Measurements from ENCODE around the gene PAPOLA.

DNA sequence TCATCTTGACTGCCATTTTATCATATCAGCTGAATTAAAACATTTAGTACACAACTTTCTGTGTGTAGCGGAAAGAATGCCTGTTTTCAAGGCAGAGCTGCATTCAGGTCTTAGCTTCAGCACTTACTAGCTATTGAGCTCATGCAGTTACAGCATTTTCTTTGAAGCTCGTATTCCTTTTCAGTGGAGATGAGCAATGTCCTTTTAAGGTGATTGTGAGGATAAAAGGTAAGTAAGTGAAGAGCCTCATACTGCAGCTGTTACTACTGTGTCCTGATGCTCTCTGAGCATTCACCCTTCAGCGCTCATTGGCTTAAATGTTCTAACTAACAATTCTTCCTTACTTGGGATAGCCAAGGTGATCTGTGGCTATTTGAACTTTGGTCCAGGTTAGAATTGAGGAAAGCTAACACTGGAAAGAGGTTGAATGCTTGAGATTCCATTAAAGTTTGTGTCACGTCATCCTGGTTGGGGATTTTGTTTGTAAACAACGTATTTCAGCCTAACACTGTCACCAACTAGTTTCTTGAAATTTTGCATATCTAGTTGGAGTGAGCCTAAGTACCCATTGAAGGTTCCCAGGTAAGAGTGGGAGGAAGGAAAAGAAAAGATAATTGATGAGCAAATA is 71.4 kb downstream of the PAPOLA start:
- TF ChIP-seq, protein P1, sequence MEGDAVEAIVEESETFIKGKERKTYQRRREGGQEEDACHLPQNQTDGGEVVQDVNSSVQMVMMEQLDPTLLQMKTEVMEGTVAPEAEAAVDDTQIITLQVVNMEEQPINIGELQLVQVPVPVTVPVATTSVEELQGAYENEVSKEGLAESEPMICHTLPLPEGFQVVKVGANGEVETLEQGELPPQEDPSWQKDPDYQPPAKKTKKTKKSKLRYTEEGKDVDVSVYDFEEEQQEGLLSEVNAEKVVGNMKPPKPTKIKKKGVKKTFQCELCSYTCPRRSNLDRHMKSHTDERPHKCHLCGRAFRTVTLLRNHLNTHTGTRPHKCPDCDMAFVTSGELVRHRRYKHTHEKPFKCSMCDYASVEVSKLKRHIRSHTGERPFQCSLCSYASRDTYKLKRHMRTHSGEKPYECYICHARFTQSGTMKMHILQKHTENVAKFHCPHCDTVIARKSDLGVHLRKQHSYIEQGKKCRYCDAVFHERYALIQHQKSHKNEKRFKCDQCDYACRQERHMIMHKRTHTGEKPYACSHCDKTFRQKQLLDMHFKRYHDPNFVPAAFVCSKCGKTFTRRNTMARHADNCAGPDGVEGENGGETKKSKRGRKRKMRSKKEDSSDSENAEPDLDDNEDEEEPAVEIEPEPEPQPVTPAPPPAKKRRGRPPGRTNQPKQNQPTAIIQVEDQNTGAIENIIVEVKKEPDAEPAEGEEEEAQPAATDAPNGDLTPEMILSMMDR (IDR thresholded peaks at IDR 0.05), result no peak
- no peak for TF ChIP-seq EZH2 (IDR thresholded peaks at IDR 0.05; ENCODE audit: borderline replicate concordance, insufficient read depth, low read depth, low read length, poor library complexity, severe bottlenecking)
